ENCODE measurements around the gene ATP6AP1.

ATP6AP1 gene

GRCh38 chrX:154433605-154434004, 5.1 kb downstream of the ATP6AP1 start:
- no peaks in the 10 kb centered on the region for H3K9me2 ChIP-seq (replicated peaks; ENCODE audit: low read depth, low read length)
- no peaks in the 10 kb centered on the region for H3F3A ChIP-seq (ENCODE audit: low read depth)
- no peaks in the 10 kb centered on the region for H4K20me1 ChIP-seq (ENCODE audit: insufficient read depth, low read length, poor library complexity, severe bottlenecking)
- H3K9me3 ChIP-seq (ENCODE audit: insufficient read depth, low read depth, low read length), result no peaks in the 10 kb centered on the region
- TF ChIP-seq, protein P1, sequence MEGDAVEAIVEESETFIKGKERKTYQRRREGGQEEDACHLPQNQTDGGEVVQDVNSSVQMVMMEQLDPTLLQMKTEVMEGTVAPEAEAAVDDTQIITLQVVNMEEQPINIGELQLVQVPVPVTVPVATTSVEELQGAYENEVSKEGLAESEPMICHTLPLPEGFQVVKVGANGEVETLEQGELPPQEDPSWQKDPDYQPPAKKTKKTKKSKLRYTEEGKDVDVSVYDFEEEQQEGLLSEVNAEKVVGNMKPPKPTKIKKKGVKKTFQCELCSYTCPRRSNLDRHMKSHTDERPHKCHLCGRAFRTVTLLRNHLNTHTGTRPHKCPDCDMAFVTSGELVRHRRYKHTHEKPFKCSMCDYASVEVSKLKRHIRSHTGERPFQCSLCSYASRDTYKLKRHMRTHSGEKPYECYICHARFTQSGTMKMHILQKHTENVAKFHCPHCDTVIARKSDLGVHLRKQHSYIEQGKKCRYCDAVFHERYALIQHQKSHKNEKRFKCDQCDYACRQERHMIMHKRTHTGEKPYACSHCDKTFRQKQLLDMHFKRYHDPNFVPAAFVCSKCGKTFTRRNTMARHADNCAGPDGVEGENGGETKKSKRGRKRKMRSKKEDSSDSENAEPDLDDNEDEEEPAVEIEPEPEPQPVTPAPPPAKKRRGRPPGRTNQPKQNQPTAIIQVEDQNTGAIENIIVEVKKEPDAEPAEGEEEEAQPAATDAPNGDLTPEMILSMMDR (conservative IDR thresholded peaks at IDR 0.05; ENCODE audit: low read length), result no peak
- TF ChIP-seq EZH2phosphoT487 (IDR thresholded peaks at IDR 0.05; ENCODE audit: borderline replicate concordance), result no peak
- H3K79me2 ChIP-seq (ENCODE audit: insufficient read depth, low read length), result peaks cover 47% of the 10 kb centered on the region
- peaks cover 14% of the 10 kb centered on the region for H3K4me1 ChIP-seq (ENCODE audit: insufficient read depth, low read length, poor library complexity, severe bottlenecking)
- no peak overlapping the region for H2AFZ ChIP-seq (ENCODE audit: low read length)
- H3K27me3 ChIP-seq (ENCODE audit: insufficient read depth, low read length, poor library complexity, severe bottlenecking), result no peaks in the 10 kb centered on the region
- no peak overlapping the region for H3K4me3 ChIP-seq (ENCODE audit: low read length, poor library complexity, severe bottlenecking)
- no peak overlapping the region for H3K9ac ChIP-seq (ENCODE audit: low read depth, low read length, poor library complexity, severe bottlenecking)
- H3K36me3 ChIP-seq (ENCODE audit: insufficient read depth, low read length), result no peaks in the 10 kb centered on the region; the same call in 1 of the 2 replicates
- H3K4me2 ChIP-seq (ENCODE audit: low read depth, low read length, poor library complexity, severe bottlenecking), result no peak overlapping the region

GRCh38 chrX:154434394-154435168, 6.1 kb downstream of the ATP6AP1 start:
- Histone ChIP-seq H3K36me3 (ENCODE audit: insufficient read depth, low read length) (no peaks in the 10 kb centered on the region; the same call in 1 of the 2 replicates), H3K4me3 (ENCODE audit: low read length, poor library complexity, severe bottlenecking) (no peak overlapping the region), H3K27me3 (ENCODE audit: insufficient read depth, low read length, poor library complexity, severe bottlenecking) (no peaks in the 10 kb centered on the region), H3K79me2 (ENCODE audit: insufficient read depth, low read length) (peaks cover 48% of the 10 kb centered on the region), H3K9ac (ENCODE audit: low read depth, low read length, poor library complexity, severe bottlenecking) (no peak overlapping the region), H3F3A (ENCODE audit: low read depth) (no peaks in the 10 kb centered on the region), H3K4me2 (ENCODE audit: low read depth, low read length, poor library complexity, severe bottlenecking) (no peak overlapping the region), H3K4me1 (ENCODE audit: insufficient read depth, low read length, poor library complexity, severe bottlenecking) (peaks cover 12% of the 10 kb centered on the region), H2AFZ (ENCODE audit: low read length) (no peak overlapping the region), H4K20me1 (ENCODE audit: insufficient read depth, low read length, poor library complexity, severe bottlenecking) (no peaks in the 10 kb centered on the region), H3K9me3 (ENCODE audit: insufficient read depth, low read depth, low read length) (no peaks in the 10 kb centered on the region), H3K9me2 (replicated peaks; ENCODE audit: low read depth, low read length) (no peaks in the 10 kb centered on the region)
- TF ChIP-seq, protein P1 (conservative IDR thresholded peaks at IDR 0.05; ENCODE audit: low read length), result no peak
- TF ChIP-seq EZH2phosphoT487 (IDR thresholded peaks at IDR 0.05; ENCODE audit: borderline replicate concordance), result no peak

GRCh38 chrX:154435171-154435733, 6.8 kb downstream of the ATP6AP1 start:
- Histone ChIP-seq H3F3A (ENCODE audit: low read depth) (no peaks in the 10 kb centered on the region), H3K4me1 (ENCODE audit: insufficient read depth, low read length, poor library complexity, severe bottlenecking) (peaks cover 9% of the 10 kb centered on the region), H3K4me3 (ENCODE audit: low read length, poor library complexity, severe bottlenecking) (no peak overlapping the region), H3K9me2 (replicated peaks; ENCODE audit: low read depth, low read length) (no peaks in the 10 kb centered on the region), H3K9me3 (ENCODE audit: insufficient read depth, low read depth, low read length) (no peaks in the 10 kb centered on the region), H4K20me1 (ENCODE audit: insufficient read depth, low read length, poor library complexity, severe bottlenecking) (no peaks in the 10 kb centered on the region), H2AFZ (ENCODE audit: low read length) (no peak overlapping the region), H3K79me2 (ENCODE audit: insufficient read depth, low read length) (peaks cover 49% of the 10 kb centered on the region), H3K9ac (ENCODE audit: low read depth, low read length, poor library complexity, severe bottlenecking) (no peak overlapping the region), H3K36me3 (ENCODE audit: insufficient read depth, low read length) (no peaks in the 10 kb centered on the region; the same call in 1 of the 2 replicates), H3K4me2 (ENCODE audit: low read depth, low read length, poor library complexity, severe bottlenecking) (no peak overlapping the region), H3K27me3 (ENCODE audit: insufficient read depth, low read length, poor library complexity, severe bottlenecking) (no peaks in the 10 kb centered on the region)
- TF ChIP-seq, protein P1 (conservative IDR thresholded peaks at IDR 0.05; ENCODE audit: low read length), result no peak
- TF ChIP-seq EZH2phosphoT487 (IDR thresholded peaks at IDR 0.05; ENCODE audit: borderline replicate concordance), result no peak

Data from Loucy (cell line).